ENCODE results near the gene LRRC8C.
A peak's percentile ranks its signal among the peaks of the same experiment; 100 is the strongest.

The LRRC8C gene

DNA sequence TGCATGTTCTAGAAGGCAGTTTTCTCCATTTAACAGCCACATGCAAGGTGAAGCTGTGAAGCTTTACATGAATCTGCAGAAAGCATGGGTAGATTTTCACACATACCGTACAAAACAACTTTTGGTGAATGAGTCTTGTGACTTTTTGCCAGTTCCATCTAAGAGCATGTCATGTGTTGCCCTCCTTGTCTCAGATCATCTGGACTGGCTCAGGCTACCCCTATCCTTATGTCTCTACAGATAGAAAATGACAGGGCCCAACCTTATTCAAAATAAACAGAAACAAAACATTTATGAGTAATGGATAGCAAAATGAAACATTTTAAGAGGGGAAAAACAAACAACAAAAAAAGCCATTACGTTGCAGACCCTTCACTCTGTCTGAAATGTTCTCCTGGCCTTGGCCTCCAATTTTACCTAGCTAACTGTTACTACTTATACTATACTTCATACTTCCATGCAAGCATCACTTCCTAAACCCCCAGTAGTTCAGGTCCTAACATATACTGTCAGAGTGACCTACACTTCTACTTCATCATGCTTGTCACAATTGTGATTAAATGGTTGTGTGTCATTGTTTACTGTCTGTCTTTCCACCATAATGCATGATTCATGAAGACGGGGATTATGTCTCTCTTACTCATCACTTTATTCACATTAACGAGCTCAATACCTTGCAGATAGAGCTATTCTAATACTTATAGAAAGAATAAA, 39.0 kb downstream of the LRRC8C start:
- DNase-seq (ENCODE audit: low spot score): no peak

- DNase-seq (ENCODE audit: low spot score): no peak
Observed at GRCh38 chr1:89672489-89673183, 39.7 kb downstream of the LRRC8C start.

- no peak for DNase-seq (ENCODE audit: low spot score)
Observed at GRCh38 chr1:89673251-89673650, 40.3 kb downstream of the LRRC8C start.

GRCh38 chr1:89675677-89676076, 42.8 kb downstream of the LRRC8C start:
- DNase-seq (ENCODE audit: low spot score): no peak

DNA sequence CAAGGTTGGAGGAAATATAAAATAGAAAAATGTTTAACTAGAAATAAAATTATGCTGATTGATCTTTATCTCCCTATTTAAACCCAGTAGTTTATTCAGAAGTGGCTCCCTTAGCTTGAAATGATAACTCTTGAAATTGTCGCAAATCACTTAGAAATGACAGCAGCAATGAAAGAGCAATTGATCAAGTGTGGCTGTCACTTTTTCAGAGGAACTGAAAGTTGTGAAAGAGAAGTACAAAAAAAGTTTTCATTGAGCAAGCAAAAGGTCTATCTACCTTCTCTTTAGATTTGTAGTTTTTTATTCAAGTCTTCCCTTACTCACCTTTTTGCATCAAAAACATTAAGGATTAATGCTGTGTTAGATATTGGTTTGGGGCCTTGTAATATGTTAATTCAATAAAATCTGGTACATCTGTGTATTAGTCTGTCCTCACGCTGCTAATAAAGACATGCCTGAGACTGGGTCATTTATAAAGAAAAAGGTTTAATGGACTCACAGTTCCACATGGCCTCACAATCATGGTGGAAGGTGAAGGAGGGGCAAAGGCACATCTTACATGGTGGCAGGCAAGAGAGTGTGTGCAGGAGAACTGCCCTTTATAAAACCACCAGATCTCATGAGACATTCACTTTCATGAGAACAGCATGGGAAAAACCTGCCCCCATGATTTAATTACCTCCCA, 48.3 kb downstream of the LRRC8C start:
- no peak for DNase-seq (ENCODE audit: low spot score)

GRCh38 chr1:89682611-89683010, 49.7 kb downstream of the LRRC8C start:
- no peak for DNase-seq (ENCODE audit: low spot score)

DNA sequence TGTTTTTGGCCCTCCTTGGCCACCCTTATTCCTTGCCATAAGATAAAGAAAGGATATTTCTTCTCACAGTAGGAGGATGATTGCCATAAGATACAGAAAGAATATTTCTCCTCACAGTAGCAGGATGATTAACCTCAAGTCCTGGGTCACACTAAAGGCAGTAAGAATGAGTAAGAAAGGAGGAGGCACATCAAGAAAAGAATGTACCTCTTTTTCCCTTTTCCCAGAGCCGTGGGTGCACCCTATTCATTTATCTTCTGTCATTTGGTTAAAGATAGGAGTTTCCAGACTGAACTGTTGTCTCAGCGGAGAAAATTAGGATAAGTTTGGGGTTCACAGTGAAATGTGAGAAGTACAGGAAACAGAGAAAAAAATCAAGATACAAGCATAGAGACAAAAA, 52.5 kb downstream of the LRRC8C start:
- no peak for DNase-seq (ENCODE audit: low spot score)

- no peak for DNase-seq (ENCODE audit: low spot score)
Observed at GRCh38 chr1:89686520-89686919, 53.6 kb downstream of the LRRC8C start.

DNA sequence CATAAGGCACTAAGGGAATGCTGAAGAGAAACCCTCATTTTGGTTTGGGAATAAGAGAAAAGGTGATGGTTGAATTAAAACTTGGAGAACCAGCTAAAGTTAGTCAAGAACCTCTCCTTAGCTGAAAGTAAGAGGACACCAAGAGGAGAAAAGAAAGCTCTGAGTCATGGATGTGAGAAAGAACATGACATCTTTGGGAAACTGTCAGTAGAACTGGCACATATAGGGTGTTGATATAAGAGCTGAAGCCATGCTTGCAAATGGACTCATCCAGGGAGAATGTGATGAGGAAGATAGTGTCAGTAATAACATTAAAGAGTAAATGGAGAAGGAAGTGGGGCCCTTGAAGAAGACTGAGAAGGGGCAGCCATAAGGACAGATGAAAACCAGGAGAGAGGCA, 54.3 kb downstream of the LRRC8C start:
- no peak for DNase-seq (ENCODE audit: low spot score)

GRCh38 chr1:89688607-89689006, 55.7 kb downstream of the LRRC8C start:
- DNase-seq (ENCODE audit: low spot score): no peak

DNA sequence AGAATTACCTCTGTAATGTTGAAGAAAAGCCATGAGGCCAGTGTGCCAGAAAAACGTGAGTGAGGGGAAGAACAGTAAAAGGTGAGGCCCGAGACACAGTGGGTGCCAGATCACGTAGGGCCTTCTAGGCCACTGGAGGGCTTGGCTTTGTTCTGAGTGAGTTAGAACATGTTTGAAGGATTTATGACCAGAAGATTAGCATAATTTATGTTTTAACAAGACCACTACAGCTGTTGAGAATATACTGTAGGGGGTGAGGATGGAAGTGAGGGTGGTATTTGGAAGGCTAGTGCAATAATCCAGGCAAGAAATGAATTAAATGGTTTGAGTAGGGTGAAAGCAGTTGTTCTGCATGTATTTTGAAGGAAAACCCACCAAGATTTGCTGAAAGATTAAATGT, 56.3 kb downstream of the LRRC8C start:
- DNase-seq (ENCODE audit: low spot score): no peak

DNA sequence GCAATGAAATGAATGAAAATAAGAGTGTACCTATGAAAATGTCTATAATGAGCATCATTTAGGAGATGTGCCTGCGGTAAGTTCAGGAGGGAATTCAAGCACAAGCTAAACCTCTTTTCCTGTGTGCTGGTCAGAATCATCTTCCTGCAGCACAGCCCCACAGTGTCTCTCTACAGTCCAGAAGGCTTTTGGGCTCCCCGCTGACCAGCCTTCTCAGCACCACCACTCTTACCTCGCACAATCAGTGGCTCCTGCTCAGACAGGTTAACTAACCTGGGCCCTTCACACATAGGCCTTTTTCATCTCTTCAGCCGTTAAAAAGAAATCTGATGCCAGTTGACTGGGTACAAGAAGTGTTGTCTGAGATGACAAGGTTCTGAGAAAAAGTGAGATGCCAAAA, 57.7 kb downstream of the LRRC8C start:
- no peak for DNase-seq (ENCODE audit: low spot score)

GRCh38 chr1:89692601-89693521, 59.9 kb downstream of the LRRC8C start:
- DNase-seq (ENCODE audit: low spot score): peak; percentile 28

DNA sequence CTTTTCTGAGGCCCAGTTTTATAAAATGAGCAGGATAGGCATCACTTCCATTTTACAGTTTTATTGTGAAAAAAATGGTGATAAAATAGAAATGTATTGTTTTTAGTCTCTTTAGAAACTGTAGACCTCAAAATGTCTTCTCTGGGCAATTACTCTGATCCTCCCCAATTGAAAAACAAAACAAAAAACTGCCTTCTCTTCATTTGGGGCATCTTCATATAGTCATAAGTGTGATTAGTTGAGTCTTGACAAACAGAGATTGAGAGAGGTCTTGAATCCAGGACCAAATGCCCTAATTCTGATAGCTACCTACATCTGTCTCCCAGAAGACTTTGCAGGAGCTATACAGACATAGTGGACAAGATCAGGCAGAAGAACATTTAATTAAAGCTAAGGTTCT, 62.9 kb downstream of the LRRC8C start:
- no peak for DNase-seq (ENCODE audit: low spot score)

DNA sequence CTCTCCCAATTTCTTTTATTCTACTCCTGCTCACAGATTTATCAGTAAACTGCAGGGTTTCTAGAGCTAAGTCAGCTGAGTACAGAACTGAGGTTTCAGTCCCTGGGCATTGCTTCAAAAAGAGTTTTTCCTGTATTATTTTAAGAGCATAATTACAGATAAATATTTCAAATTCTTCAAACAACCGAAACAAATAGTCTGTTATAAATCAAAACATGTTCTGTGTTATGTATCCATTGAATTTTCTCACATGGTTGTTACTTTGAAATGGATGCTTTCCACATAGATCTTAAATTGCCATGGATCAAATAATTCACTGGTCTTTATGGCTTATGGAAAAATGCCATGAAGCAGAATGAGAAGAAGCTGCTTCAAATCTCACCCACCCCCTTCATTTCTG, 64.5 kb downstream of the LRRC8C start:
- no peak for DNase-seq (ENCODE audit: low spot score)

- no peak for DNase-seq (ENCODE audit: low spot score)
Observed at GRCh38 chr1:89698020-89698560, 65.2 kb downstream of the LRRC8C start.

DNA sequence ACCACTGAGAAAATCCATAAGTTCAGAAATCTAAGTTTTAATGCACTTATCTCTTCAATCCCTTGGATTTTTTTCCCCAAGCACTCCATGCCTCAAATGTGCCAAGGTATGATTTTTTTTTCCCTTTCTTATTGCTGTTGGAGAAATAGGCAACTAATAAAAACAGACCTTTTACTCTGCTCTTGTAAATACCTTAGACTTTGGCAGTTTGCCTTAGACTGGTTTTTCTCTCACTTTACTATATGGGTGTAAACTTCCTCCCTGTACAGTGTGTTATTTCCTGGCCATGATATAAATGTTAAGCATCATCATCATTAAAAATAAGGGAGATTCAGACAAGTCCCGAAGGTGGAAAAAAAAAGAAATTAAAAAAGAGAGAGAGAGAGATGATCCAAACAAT, 65.7 kb downstream of the LRRC8C start:
- DNase-seq (ENCODE audit: low spot score): no peak

DNA sequence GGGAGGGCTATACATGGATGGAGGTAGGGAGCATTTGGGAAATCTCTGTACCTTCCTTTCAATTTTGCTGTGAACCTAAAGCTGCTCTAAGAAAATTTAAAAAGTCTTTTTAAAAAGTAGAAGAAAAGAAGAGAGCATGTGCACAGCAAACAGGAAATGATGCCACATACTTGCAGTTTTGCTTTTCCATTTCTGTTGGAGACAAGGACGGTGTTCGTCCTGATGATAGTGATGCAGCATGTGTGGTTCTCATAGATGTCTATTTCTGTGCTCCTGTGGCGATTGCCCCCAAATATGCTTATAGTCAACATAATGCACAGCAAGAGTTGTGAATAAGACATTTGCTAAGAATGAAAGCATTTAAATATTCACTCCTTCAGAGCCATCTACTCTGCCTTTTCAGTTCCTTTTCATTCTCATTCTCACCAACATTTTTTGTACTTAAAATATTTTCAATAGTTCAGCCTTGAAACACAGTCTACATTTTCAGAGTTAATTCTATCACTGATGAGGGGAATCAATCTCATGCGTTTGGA, 66.6 kb downstream of the LRRC8C start:
- DNase-seq (ENCODE audit: low spot score): no peak

- DNase-seq (ENCODE audit: low spot score): no peak
Observed at GRCh38 chr1:89701746-89702241, 68.9 kb downstream of the LRRC8C start.

DNA sequence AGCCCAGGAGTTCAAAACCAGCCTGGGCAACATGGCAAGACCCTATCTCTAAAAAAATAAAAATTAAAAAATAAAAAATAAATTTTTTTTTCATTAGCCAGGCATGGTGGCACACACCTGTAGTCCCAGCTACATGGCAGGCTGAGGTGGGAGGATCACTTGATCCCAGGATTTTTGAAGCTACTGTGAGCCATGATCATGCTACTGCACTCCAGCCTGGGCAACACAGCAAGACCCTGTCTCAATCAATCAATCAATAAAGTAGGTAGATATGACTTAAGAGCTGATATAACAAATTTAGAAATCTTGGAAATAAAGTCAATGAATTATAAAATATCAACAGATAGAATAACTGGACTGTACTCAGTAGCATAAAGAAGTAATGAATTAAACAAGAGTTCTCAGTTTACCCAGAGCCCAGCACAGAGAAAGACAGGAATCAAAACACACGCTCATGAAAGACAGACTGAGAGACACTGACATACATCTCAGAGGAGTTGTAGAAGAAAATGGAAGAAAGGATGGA, 69.7 kb downstream of the LRRC8C start:
- no peak for DNase-seq (ENCODE audit: low spot score)

- no peak for DNase-seq (ENCODE audit: low spot score)
Observed at GRCh38 chr1:89703469-89703868, 70.5 kb downstream of the LRRC8C start.
